ENCODE data around the gene TTC17.

TTC17 gene

GRCh38 chr11:43358801-43359421 lies at the start of gene TTC17:
TTC17 (plus strand) TSS chr11:43358920; CDS start chr11:43358955, 35 bp downstream.
- peak within 1 kb of the TSS; percentile 90 for H3K27ac ChIP-seq
- H3K4me3 ChIP-seq (ENCODE audit: low read depth, low read length), result peak within 1 kb of the TSS; percentile 98
- DNase-seq, result peak; percentile 88
- in situ Hi-C loops (cut with HindIII; ENCODE audit: low pct_ligation_motif_present, low sequenced_read_pairs), result no loop called here
- H3K27me3 ChIP-seq (replicated peaks), result no peaks in the 10 kb centered on the region
- H3K36me3 ChIP-seq (replicated peaks), result peaks cover 3% of the 10 kb centered on the region
- no peak for TF ChIP-seq CTCF (IDR thresholded peaks at IDR 0.05; ENCODE audit: low read depth, low read length, missing control alignments)

GRCh38 chr11:43311791-43312607 lies 46.7 kb upstream of the TTC17 start, which contains the start of gene API5:
API5 (plus strand) TSS chr11:43311996; CDS start chr11:43312128, 132 bp downstream.
- peak; percentile 88 for TF ChIP-seq CTCF (IDR thresholded peaks at IDR 0.05; ENCODE audit: low read depth, low read length, missing control alignments)
- Histone ChIP-seq H3K27ac (peak within 1 kb of the TSS; percentile 76), H3K4me3 (ENCODE audit: low read depth, low read length) (peak within 1 kb of the TSS; percentile 90), H3K27me3 (replicated peaks) (no peaks in the 10 kb centered on the region), H3K36me3 (replicated peaks) (no peaks in the 10 kb centered on the region)
- in situ Hi-C loops (cut with HindIII; ENCODE audit: low pct_ligation_motif_present, low sequenced_read_pairs), result no loop called here
- peak; percentile 94 for DNase-seq

GRCh38 chr11:43315966-43316365 lies 42.8 kb upstream of the TTC17 start:
- Histone ChIP-seq H3K27ac (no peak overlapping the region), H3K36me3 (replicated peaks) (peaks cover 7% of the 10 kb centered on the region), H3K4me3 (ENCODE audit: low read depth, low read length) (no peak overlapping the region), H3K27me3 (replicated peaks) (no peaks in the 10 kb centered on the region)
- TF ChIP-seq CTCF (IDR thresholded peaks at IDR 0.05; ENCODE audit: low read depth, low read length, missing control alignments), result no peak
- in situ Hi-C loops (cut with HindIII; ENCODE audit: low pct_ligation_motif_present, low sequenced_read_pairs), result no loop called here
- DNase-seq, result no peak

GRCh38 chr11:43316451-43316850 lies 42.3 kb upstream of the TTC17 start:
- no peak overlapping the region for H3K27ac ChIP-seq
- in situ Hi-C loops (cut with HindIII; ENCODE audit: low pct_ligation_motif_present, low sequenced_read_pairs), result no loop called here
- no peak for TF ChIP-seq CTCF (IDR thresholded peaks at IDR 0.05; ENCODE audit: low read depth, low read length, missing control alignments)
- no peaks in the 10 kb centered on the region for H3K27me3 ChIP-seq (replicated peaks)
- DNase-seq, result peak; percentile 24
- no peak overlapping the region for H3K4me3 ChIP-seq (ENCODE audit: low read depth, low read length)
- peaks cover 11% of the 10 kb centered on the region for H3K36me3 ChIP-seq (replicated peaks)

- peaks cover 58% of the 10 kb centered on the region for H3K36me3 ChIP-seq (replicated peaks)
- TF ChIP-seq CTCF (IDR thresholded peaks at IDR 0.05; ENCODE audit: low read depth, low read length, missing control alignments), result no peak
- H3K27ac ChIP-seq, result no peak overlapping the region
- in situ Hi-C loops (cut with HindIII; ENCODE audit: low pct_ligation_motif_present, low sequenced_read_pairs), result no loop called here
- DNase-seq, result peak; percentile 100
- no peak overlapping the region for H3K4me3 ChIP-seq (ENCODE audit: low read depth, low read length)
- H3K27me3 ChIP-seq (replicated peaks), result no peaks in the 10 kb centered on the region
Measured at GRCh38 chr11:43327987-43328386, 30.7 kb upstream of the TTC17 start.
